ENCODE measurements around the gene LPCAT4.

Gene LPCAT4

DNA sequence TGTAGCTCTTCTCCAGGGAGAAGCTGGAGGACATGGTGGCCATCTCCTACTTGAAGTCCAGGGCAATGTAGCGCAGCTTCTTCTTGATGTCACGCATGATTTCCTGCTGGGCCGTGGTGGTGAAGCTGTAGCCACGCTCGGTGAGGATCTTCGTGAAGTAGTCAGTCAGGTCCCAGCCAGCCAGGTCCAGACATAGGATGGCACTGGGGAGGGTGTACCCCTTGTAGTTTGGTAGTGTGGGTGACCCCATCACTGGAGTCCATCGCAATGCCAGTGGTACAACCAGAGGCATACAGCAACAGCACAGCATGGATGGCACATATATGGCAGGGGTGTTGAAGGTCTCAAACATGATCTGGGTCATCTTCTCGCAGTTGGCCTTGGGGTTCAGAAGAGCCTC, 7.0 kb upstream of the LPCAT4 start:
- Mint-ChIP-seq H3K9me3 (peaks cover 6% of the 10 kb centered on the region), H3K27ac (no peak overlapping the region), H3K27me3 (ENCODE audit: low read depth) (no peaks in the 10 kb centered on the region), H3K4me3 (no peak overlapping the region), H3K36me3 (ENCODE audit: low read depth) (peaks cover 6% of the 10 kb centered on the region), H3K4me1 (ENCODE audit: low read depth) (peaks cover 5% of the 10 kb centered on the region)
- no peak for DNase-seq (ENCODE audit: low spot score)

DNA sequence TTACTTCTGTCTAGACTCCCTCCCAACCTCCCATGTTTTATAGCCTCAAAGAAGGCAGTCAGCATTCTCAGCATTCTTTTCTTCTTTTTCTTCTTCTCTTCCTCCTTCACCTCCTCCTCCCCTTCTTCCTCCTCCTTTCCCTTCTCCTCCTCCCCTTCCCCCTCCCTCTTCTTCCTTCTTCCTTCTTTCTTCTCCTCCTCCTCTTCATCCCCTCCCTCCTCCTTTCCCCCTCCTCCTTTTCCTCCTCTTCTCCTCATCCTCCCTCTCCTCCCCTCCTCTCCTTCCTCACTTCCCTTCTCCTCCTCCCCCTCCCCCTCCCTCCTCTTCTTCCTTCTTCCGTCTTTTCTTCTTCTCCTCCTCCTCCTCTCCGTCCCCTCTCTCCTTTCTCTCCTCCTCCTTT, 3.6 kb upstream of the LPCAT4 start:
- no peak overlapping the region for H3K27ac Mint-ChIP-seq
- peaks cover 10% of the 10 kb centered on the region for H3K4me1 Mint-ChIP-seq (ENCODE audit: low read depth)
- no peak for DNase-seq (ENCODE audit: low spot score)

DNA sequence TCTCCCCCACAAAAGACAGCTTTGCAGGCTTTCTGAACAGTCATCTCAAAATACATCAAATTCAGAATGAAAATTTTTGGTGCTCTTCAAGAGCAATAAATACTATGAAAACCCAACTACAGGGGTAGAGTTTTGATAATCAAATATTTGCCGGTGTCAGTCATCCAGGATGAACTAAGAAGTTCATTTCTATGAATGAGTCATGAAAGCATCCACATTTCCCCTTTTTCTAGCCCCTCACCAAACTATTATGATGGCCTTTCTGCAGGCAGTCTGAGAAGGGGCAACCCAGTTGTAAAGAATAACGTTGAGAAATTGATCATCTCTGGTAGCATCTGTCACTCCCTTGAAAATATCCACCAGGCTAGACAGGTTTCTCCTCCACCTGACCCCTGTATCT, 3.1 kb upstream of the LPCAT4 start:
- peaks cover 15% of the 10 kb centered on the region for H3K4me1 Mint-ChIP-seq (ENCODE audit: low read depth)
- H3K4me3 Mint-ChIP-seq: peak overlapping the region; percentile 15
- H3K27me3 Mint-ChIP-seq (ENCODE audit: low read depth): no peaks in the 10 kb centered on the region
- peaks cover 8% of the 10 kb centered on the region for H3K36me3 Mint-ChIP-seq (ENCODE audit: low read depth)
- peaks cover 6% of the 10 kb centered on the region for H3K9me3 Mint-ChIP-seq
- DNase-seq (ENCODE audit: low spot score): no peak
- no peak overlapping the region for H3K27ac Mint-ChIP-seq

More for the DNA sequence above, 3.6 kb upstream of the LPCAT4 start:
- H3K4me3 Mint-ChIP-seq: no peak overlapping the region
- no peaks in the 10 kb centered on the region for H3K27me3 Mint-ChIP-seq (ENCODE audit: low read depth)
- H3K36me3 Mint-ChIP-seq (ENCODE audit: low read depth): peaks cover 8% of the 10 kb centered on the region
- H3K9me3 Mint-ChIP-seq: peaks cover 6% of the 10 kb centered on the region

DNA sequence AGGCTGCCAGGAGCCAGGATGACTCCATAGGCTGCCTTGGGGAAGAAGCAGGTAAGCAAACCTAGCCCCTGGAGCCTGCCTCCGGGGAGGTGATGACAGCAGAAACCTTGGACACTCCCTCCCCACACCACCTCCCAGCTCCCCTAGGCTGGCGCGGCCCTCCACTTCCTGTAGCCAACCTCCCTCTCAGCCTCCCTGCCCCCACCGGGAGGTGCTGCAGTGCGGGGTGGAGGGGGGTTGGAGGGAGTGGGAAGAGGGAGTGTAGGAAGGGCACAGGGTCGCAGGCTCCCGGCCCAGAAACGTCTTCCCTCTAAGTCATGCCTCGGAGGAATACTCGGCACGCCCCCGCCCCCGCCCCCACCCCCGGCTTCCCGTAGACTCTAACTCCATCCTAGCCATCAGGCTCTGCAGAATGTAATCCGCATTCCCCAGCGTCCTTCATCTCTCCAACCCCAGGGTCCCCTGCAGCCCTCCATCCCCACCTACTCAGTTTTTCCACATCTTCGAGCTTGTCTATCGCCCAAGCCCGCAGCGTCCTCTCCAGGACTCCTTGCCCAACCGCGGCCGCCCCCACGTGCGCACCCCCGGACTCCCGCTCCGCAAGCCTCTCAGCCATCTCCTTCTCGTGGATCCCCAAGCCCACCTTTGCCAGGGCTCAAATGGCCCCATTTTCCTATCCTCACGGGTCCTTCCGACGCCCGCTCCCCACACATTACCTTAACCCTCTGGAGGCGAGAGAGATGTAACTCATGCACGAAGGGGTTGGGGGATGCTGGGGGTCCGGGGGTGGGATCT, 528 bp downstream of the LPCAT4 start:
- H3K4me1 Mint-ChIP-seq (ENCODE audit: low read depth): peaks cover 23% of the 10 kb centered on the region
- peaks cover 1% of the 10 kb centered on the region for H3K9me3 Mint-ChIP-seq
- peak overlapping the region; percentile 97 for H3K4me3 Mint-ChIP-seq
- H3K27me3 Mint-ChIP-seq (ENCODE audit: low read depth): no peaks in the 10 kb centered on the region
- peak; percentile 44 for DNase-seq (ENCODE audit: low spot score)
- H3K27ac Mint-ChIP-seq: peak overlapping the region; percentile 87
- H3K36me3 Mint-ChIP-seq (ENCODE audit: low read depth): peaks cover 29% of the 10 kb centered on the region

DNA sequence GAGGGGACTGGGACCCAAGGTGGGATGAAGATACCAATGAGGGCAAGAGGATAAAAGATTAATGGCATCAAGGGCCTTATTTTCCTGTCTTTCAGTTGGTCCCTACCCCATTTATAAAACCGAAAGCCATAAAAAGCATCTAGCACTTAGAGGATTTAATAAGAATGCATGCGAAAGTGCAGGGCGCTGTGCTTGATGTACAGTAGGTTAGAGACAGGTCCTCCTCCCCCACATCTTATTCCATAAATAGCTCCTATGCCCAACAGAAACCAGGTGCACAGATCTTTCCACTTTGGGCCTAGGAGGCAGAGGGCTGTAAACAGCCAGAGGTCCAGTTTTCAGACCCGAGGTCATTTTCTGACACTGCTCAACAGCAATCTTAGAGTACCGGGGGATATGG, 1.2 kb downstream of the LPCAT4 start:
- Mint-ChIP-seq H3K27me3 (ENCODE audit: low read depth) (no peaks in the 10 kb centered on the region), H3K36me3 (ENCODE audit: low read depth) (peaks cover 33% of the 10 kb centered on the region), H3K9me3 (no peaks in the 10 kb centered on the region), H3K27ac (peak overlapping the region; percentile 69), H3K4me3 (peak overlapping the region; percentile 97), H3K4me1 (ENCODE audit: low read depth) (peaks cover 23% of the 10 kb centered on the region)
- DNase-seq (ENCODE audit: low spot score): no peak

DNA sequence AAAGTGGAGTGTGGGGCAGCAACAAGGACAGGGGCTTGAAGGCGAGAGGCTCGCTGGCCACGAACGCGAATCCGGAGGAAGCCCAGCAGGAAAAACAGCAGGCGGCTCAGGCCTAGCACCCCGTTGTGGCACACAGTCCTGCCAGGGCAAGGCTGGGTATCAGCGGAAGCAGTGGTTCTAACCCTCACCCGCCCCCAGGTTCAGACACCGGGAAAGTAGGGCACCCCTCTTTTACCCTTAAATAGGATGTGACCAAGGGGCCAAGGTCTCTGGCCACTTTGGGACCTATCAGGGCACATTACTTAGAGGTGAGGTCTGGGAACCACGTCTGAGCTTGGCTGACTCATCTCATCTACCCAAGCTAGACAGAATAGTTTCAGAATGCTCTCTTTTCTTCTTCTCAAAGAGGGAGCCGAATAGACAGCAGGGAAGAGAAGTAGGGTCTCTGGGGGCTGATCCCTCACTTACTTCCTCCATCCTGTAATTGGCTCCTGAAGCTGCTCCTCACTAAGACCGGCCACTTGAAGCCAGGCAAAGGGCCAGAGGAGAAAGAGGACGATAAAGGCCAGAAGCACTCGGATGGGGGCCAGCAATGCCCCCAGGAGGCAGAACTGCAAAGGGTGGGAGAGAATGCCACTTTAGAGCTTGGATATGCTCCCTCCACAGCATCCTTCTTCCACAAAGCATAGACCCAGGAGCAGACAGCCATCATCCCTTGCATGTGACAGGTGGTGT, 1.7 kb downstream of the LPCAT4 start:
- Mint-ChIP-seq H3K9me3 (no peaks in the 10 kb centered on the region), H3K4me1 (ENCODE audit: low read depth) (peaks cover 21% of the 10 kb centered on the region), H3K4me3 (peak overlapping the region; percentile 97), H3K36me3 (ENCODE audit: low read depth) (peaks cover 37% of the 10 kb centered on the region), H3K27ac (no peak overlapping the region), H3K27me3 (ENCODE audit: low read depth) (no peaks in the 10 kb centered on the region)
- no peak for DNase-seq (ENCODE audit: low spot score)

DNA sequence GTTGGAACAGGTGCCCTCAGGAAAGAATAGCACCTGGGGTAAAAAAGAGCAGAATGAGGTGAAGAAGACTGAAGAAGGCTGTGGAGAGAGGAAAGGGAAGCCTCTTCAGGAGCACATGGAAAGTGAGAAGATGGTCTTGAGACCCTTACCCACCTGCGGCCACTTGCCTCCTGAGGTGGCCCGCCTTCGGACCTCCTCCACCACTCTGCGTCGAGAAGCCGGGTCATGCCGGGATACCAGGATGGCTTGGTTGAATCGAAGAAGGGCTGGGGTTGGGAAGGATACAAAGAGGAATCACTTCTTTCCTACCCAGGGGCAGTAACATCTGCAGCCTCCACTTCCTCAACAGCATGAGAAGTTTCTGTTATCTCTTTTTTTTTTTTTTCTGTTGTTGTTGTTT, 3.0 kb downstream of the LPCAT4 start:
- no peaks in the 10 kb centered on the region for H3K9me3 Mint-ChIP-seq
- no peak overlapping the region for H3K4me3 Mint-ChIP-seq
- no peak overlapping the region for H3K27ac Mint-ChIP-seq
- peaks cover 19% of the 10 kb centered on the region for H3K4me1 Mint-ChIP-seq (ENCODE audit: low read depth)
- peaks cover 42% of the 10 kb centered on the region for H3K36me3 Mint-ChIP-seq (ENCODE audit: low read depth)
- no peak for DNase-seq (ENCODE audit: low spot score)
- no peaks in the 10 kb centered on the region for H3K27me3 Mint-ChIP-seq (ENCODE audit: low read depth)

DNA sequence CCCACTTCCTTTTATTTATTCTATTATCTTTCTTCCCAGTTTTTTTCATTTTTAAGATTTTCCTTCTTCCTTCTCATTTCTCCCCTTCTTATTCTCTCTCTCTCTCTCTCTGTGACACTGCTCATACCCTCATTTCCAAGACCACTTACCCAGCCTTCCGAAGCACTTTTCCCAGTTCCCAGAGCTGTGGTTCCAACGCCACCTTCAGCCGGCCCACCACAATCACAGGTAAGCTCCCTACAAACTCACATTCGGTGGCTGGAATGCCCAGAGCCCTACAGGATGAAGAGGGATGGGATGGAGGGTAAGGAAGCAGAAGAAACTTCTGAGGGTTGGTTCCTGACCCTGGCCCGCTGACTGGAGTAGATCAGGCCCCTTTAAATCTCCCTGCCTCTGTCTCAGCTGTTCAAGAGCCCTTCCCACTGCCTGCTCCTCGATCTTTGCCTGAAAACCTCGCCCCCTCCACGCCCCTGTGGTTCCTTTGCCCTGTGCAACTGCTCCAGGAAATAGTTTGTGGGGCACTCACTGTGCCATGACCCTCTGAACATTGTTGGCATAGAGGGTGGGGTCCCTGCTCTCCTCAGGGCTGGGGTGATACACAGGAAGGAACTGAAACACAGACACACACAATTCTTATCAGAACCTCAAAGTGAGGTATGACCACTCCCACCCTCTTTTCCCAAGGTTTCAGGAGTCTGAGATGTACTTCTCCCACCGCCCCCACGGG, 4.8 kb downstream of the LPCAT4 start:
- no peak for DNase-seq (ENCODE audit: low spot score)
- Mint-ChIP-seq H3K4me3 (no peak overlapping the region), H3K27me3 (ENCODE audit: low read depth) (no peaks in the 10 kb centered on the region), H3K9me3 (no peaks in the 10 kb centered on the region), H3K36me3 (ENCODE audit: low read depth) (peaks cover 53% of the 10 kb centered on the region), H3K4me1 (ENCODE audit: low read depth) (peaks cover 16% of the 10 kb centered on the region), H3K27ac (peak overlapping the region; percentile 63)

DNA sequence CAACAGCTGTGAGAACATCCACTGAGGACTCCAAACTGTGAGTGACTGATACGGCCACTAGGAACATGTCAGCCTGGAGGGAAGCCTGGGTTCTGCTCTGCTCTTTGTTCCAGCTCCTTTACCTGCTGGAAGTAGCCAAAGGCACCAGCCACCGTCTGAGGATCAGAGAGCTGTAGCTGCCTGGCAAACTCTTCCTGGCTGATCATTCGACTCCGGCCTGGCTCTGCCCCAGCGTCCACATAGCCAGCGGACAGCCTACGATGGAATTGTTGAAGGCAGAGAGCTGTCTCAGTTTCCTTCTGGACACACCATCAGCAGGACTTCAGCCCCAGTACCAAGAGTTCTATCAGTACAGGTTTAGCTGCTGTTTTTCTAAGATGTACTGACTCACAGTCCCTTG, 5.7 kb downstream of the LPCAT4 start:
- H3K4me3 Mint-ChIP-seq: no peak overlapping the region

DNA sequence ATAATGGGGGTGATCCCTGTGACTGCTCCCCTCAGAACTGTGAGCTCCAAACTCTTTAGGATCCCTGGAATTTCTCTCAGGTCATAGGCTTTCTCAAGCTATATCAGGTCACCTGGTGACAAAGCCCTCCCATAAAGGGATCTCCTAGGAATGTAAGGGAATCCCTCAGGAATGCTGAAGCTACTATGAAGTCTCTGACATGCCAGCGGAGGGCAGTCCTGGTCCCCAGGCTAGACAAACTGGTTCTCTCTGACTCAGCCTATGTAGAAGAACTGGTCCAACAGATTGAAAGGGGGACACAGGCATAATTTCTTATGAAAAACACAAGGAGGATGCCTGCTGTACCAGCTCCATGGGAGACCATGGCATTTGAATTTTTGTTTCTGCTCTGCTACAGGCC, 6.7 kb downstream of the LPCAT4 start:
- Mint-ChIP-seq H3K4me3 (no peak overlapping the region), H3K27ac (no peak overlapping the region), H3K4me1 (ENCODE audit: low read depth) (peaks cover 10% of the 10 kb centered on the region), H3K27me3 (ENCODE audit: low read depth) (no peaks in the 10 kb centered on the region), H3K9me3 (no peaks in the 10 kb centered on the region), H3K36me3 (ENCODE audit: low read depth) (peaks cover 56% of the 10 kb centered on the region)
- DNase-seq (ENCODE audit: low spot score): no peak

More for the DNA sequence above, 5.7 kb downstream of the LPCAT4 start:
- no peak for DNase-seq (ENCODE audit: low spot score)
- Mint-ChIP-seq H3K27me3 (ENCODE audit: low read depth) (no peaks in the 10 kb centered on the region), H3K27ac (no peak overlapping the region), H3K36me3 (ENCODE audit: low read depth) (peaks cover 53% of the 10 kb centered on the region), H3K4me1 (ENCODE audit: low read depth) (peaks cover 16% of the 10 kb centered on the region), H3K9me3 (no peaks in the 10 kb centered on the region)

DNA sequence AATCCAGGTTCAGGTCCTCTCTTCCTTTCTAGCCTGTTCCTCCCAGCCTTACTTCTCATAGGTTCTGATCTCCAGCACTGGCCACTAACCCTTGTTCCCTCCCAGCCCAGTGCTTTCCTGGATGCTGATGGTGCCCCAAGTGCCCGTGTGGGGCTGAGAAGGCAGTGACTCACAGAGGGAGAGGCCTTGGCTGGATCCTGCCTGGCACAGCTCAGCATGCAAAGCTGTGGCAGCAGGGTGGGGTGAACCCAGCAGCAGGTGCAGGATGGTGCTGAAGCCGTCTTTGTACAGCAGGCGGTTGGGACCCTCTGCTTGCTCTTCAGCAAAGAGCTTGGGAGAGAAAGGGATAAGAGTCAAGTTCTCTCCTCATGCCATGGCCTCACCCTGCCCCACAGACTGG, 7.6 kb downstream of the LPCAT4 start:
- Mint-ChIP-seq H3K4me1 (ENCODE audit: low read depth) (peaks cover 6% of the 10 kb centered on the region), H3K4me3 (no peak overlapping the region), H3K27ac (no peak overlapping the region), H3K36me3 (ENCODE audit: low read depth) (peaks cover 57% of the 10 kb centered on the region), H3K27me3 (ENCODE audit: low read depth) (no peaks in the 10 kb centered on the region), H3K9me3 (no peaks in the 10 kb centered on the region)
- DNase-seq (ENCODE audit: low spot score): no peak

DNA sequence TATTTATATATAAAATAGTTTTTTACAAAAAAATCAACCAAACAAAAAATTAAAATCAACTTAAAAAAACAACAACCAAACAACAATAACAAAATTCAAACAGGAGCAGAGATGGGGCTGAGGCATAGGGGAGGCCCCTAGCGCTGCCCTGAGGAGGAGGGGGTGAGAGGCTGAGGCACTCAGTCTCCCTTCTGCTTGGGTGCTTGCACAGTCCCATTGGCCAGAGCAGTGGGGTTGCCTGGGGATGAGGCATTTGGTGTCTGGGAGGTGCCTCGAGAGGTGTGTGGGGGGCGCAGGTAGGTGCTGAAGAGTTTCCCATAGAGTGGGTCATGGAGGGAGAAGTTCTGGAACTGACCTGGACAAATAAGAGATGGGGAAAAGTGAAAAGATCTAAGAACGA, 8.0 kb downstream of the LPCAT4 start:
- no peak overlapping the region for H3K4me3 Mint-ChIP-seq
- H3K27me3 Mint-ChIP-seq (ENCODE audit: low read depth): no peaks in the 10 kb centered on the region
- DNase-seq (ENCODE audit: low spot score): no peak
- peaks cover 6% of the 10 kb centered on the region for H3K4me1 Mint-ChIP-seq (ENCODE audit: low read depth)
- no peaks in the 10 kb centered on the region for H3K9me3 Mint-ChIP-seq
- H3K36me3 Mint-ChIP-seq (ENCODE audit: low read depth): peaks cover 59% of the 10 kb centered on the region
- H3K27ac Mint-ChIP-seq: no peak overlapping the region

DNA sequence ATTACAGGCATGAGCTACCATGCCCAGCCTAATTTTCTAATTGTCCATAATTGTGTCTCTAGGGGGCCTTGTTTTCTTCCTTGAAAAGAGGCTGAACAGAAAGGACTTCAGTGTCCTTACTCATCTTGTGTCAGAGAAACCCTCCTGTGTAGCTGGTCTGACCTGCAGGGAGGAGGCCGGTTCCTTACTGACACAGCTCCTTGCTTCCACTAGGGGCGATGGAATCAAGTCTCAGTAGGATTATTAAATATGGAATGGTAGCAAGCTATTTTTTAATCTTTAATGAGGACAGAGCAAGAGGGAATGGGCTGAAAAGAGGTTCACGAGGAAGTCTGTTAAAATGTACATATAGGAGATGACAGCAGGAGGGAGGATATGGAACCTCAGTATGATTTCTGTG, 8.6 kb downstream of the LPCAT4 start:
- peaks cover 54% of the 10 kb centered on the region for H3K36me3 Mint-ChIP-seq (ENCODE audit: low read depth)
- peaks cover 6% of the 10 kb centered on the region for H3K4me1 Mint-ChIP-seq (ENCODE audit: low read depth)
- no peaks in the 10 kb centered on the region for H3K9me3 Mint-ChIP-seq
- no peak overlapping the region for H3K27ac Mint-ChIP-seq
- no peaks in the 10 kb centered on the region for H3K27me3 Mint-ChIP-seq (ENCODE audit: low read depth)
- no peak overlapping the region for H3K4me3 Mint-ChIP-seq
- DNase-seq (ENCODE audit: low spot score): no peak

DNA sequence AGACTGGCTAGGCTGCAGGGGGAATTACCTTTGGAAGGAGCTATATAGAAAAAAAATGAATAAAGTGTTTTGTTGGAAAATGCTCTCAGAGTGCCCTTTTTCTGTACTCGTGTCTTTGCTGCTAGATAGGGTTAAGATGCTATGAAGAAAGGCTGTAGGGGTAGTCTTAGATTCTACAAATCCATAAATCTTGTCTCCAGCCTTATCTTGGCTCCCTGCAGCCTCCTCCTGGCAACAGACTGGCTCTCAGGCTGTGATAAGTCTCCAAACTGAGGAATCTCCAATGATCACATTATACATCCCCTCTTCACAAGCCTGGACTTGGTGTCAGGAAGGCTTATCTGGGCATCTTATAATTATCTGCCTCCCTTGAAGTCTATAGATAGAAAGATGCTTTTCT, 9.3 kb downstream of the LPCAT4 start:
- H3K4me3 Mint-ChIP-seq: no peak overlapping the region
- no peaks in the 10 kb centered on the region for H3K9me3 Mint-ChIP-seq
- peaks cover 3% of the 10 kb centered on the region for H3K4me1 Mint-ChIP-seq (ENCODE audit: low read depth)
- H3K36me3 Mint-ChIP-seq (ENCODE audit: low read depth): peaks cover 48% of the 10 kb centered on the region
- no peak overlapping the region for H3K27ac Mint-ChIP-seq
- no peak for DNase-seq (ENCODE audit: low spot score)
- no peaks in the 10 kb centered on the region for H3K27me3 Mint-ChIP-seq (ENCODE audit: low read depth)
